Neural cell (in vitro differentiated cells): ENCODE data around the gene IPMK.

Experiments used
- EP300 ChIP-seq: fragments of 450-650 bp; conservative IDR thresholded peaks from 2 replicates; pipeline ENCODE4 v1.6.1; 2014; ENCODE audit warnings: antibody characterized with exemption, mild to moderate bottlenecking, moderate library complexity; ENCODE audit not compliant: poor library complexity, severe bottlenecking
- EZH2 ChIP-seq: fragments of 200-600, 300-800 bp; shearing (Covaris generic), sonication (generic); IDR thresholded peaks from 2 replicates; pipeline ENCODE4 v1.6.1; 2014; ENCODE audit warnings: antibody characterized with exemption, low read length, borderline replicate concordance, mild to moderate bottlenecking; ENCODE audit not compliant: insufficient read depth, poor library complexity, severe bottlenecking
- MXI1 ChIP-seq: fragments of 450-650 bp; conservative IDR thresholded peaks from 2 replicates; pipeline ENCODE4 v1.6.1; 2014; ENCODE audit warnings: antibody characterized with exemption, mild to moderate bottlenecking; ENCODE audit not compliant: poor library complexity, severe bottlenecking
- POLR2AphosphoS5 ChIP-seq: IDR thresholded peaks from 2 replicates; pipeline ENCODE4 v1.6.1; 2012
- RAD21 ChIP-seq: fragments of 450-650 bp; conservative IDR thresholded peaks from 2 replicates; pipeline ENCODE4 v1.6.1; 2014; ENCODE audit warnings: antibody characterized with exemption, mild to moderate bottlenecking, moderate library complexity
- REST ChIP-seq: IDR thresholded peaks from 2 replicates; pipeline ENCODE4 v1.6.1; 2012; ENCODE audit warnings: borderline replicate concordance
- SMC3 ChIP-seq: fragments of 450-650 bp; conservative IDR thresholded peaks from 2 replicates; pipeline ENCODE4 v1.6.1; 2014; ENCODE audit warnings: antibody characterized with exemption, mild to moderate bottlenecking, moderate library complexity; ENCODE audit not compliant: poor library complexity
- TAF1 ChIP-seq: IDR thresholded peaks from 2 replicates; pipeline ENCODE4 v1.6.1; 2012; ENCODE audit warnings: low read depth
- TF ChIP-seq, protein P1 (sequence below): fragments of 450-650 bp; IDR thresholded peaks from 2 replicates; pipeline ENCODE4 v1.5.1; 2014; ENCODE audit warnings: antibody characterized with exemption, mild to moderate bottlenecking, moderate library complexity; ENCODE audit not compliant: poor library complexity, severe bottlenecking

DNA sequence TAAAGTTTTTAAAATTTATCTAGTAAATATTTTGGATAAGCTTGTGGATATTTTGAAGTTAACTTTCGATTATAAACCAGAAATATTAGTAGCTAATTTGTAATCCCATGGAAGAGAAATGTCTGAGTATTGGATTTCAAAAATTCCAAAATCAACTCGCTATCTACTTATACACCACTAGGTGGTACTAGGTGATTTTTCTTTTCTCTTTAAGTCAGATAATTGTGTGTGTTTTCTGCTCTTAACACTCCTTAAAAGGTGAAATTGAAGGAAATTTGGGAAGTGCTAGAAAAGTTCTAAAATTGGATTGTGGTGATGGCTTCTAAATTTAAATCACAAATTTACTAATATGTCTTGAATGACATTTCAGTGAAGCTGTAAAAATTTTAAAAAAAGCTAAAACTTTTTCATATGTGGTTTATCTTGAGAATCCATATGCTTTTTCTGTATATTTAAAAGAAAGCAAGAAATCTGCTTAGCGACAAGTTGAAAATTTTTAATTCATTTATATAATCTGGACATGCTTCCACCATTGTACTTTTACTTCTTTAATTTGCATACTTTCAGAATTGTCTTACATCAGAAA lies 90.2 kb downstream of the IPMK start:
- TF ChIP-seq, protein P1, sequence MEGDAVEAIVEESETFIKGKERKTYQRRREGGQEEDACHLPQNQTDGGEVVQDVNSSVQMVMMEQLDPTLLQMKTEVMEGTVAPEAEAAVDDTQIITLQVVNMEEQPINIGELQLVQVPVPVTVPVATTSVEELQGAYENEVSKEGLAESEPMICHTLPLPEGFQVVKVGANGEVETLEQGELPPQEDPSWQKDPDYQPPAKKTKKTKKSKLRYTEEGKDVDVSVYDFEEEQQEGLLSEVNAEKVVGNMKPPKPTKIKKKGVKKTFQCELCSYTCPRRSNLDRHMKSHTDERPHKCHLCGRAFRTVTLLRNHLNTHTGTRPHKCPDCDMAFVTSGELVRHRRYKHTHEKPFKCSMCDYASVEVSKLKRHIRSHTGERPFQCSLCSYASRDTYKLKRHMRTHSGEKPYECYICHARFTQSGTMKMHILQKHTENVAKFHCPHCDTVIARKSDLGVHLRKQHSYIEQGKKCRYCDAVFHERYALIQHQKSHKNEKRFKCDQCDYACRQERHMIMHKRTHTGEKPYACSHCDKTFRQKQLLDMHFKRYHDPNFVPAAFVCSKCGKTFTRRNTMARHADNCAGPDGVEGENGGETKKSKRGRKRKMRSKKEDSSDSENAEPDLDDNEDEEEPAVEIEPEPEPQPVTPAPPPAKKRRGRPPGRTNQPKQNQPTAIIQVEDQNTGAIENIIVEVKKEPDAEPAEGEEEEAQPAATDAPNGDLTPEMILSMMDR = peak; percentile 77
- TF ChIP-seq POLR2AphosphoS5 = no peak
- no peak for TF ChIP-seq REST
- no peak for TF ChIP-seq EZH2
- peak; percentile 83 for TF ChIP-seq SMC3
- TF ChIP-seq EP300 = no peak
- TF ChIP-seq RAD21 = peak; percentile 83
- no peak for TF ChIP-seq TAF1
- TF ChIP-seq MXI1 = no peak
